Tibial artery (tissue), 4 donors: Measurements from ENCODE around the gene ASCC1.
"Not testable (repeated sequence)": the region's sequence is repeated elsewhere in the genome, so short reads cannot be mapped to it uniquely, and the experiment has no call there.

Source experiments
- DNase-seq, 2 donors: peaks; one replicate each; pipeline ENCODE4 v3.0.0-alpha.2; 2019
- H3K27ac ChIP-seq, 2 donors: fragments of 200-600 bp; sonication (generic) in 1 of 2; 1 replicate in 1 of 2; 2 replicates in 1 of 2; pipeline ENCODE4 v1.5.1; 2018 to 2019; ENCODE audit warnings: mild to moderate bottlenecking in 1 of 2
- H3K27me3 ChIP-seq, 2 donors: fragments of 200-600 bp; sonication (generic) in 1 of 2; one replicate each; pipeline versions ENCODE4 v1.5.1 to v1.6.0; 2016 to 2019
- H3K36me3 ChIP-seq, 3 donors: fragments of 200-600 bp; sonication (generic) in 2 of 3; one replicate each; pipeline ENCODE4 v1.5.1; 2016 to 2019; ENCODE audit warnings: mild to moderate bottlenecking in 2 of 3
- H3K4me1 ChIP-seq, 4 donors: fragments of 200-600 bp; sonication (generic) in 2 of 4; 1 replicate in 3 of 4; 2 replicates in 1 of 4; pipeline ENCODE4 v1.5.1; 2016 to 2019
- H3K4me3 ChIP-seq, 2 donors: fragments of 200-600 bp; sonication (generic) in 1 of 2; 1 replicate in 1 of 2; 2 replicates in 1 of 2; pipeline ENCODE4 v1.5.1; 2018 to 2019; ENCODE audit warnings: mild to moderate bottlenecking in 2 of 2
- H3K9me3 ChIP-seq, 3 donors: fragments of 200-600 bp; sonication (generic) in 1 of 3; one replicate each; pipeline ENCODE4 v1.5.1; 2016 to 2019
- intact Hi-C: fragments of 100-400 bp; cut with DNase I; formaldehyde crosslinking; loops from one replicate; pipeline ENCODE4 v1.15.0; 2023; ENCODE audit warnings: low total_unique reads
- TF ChIP-seq, protein P1 (sequence below), 2 experiments: fragments of 200-600 bp in 1 of 2; fragments of 450-650 bp in 1 of 2; IDR thresholded peaks; one replicate each; pipeline ENCODE4 v1.5.1; 2017 to 2019; ENCODE audit warnings: antibody characterized with exemption in 2 of 2, mild to moderate bottlenecking in 1 of 2, moderate library complexity in 1 of 2

Gene ASCC1

DNA sequence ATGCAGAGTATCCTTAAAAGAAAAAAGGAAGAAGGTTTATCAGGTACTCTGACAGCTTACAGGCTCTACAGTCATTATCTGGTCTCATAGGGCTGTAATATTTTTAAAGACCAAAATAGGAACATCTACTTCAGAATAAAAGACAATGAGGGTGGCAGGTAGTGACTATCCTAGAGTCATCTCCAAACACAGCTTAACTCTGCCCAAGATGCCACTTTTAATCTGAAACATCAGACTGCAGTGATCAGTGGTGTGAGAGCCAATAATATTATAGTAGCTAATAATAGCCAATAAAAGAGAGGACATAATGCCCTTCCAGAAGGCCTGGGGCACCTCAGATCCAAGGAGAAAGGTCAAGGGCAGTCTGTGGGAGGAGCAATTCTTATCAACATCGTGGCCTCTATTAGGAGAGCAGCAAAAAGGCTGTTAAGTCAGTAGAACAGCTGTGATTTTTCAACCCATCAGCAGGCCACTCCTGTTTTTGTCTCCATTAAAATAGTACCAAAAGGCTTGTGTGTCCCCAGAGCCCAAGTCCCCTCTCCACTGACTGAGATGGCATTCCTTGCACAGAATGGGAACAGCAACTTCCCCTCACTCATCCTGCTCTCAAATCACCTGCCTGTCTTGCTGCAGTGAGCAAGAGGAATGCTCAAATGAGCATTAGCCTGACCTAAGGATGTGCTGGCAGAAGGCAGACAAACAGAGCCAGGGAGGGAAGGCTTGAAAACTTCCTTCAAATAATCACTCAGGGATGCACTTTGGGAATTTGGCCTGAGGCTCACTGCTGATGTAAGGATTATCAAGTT is 107.0 kb downstream of the ASCC1 start:
- H3K27ac ChIP-seq = no peak overlapping the region
- no peak overlapping the region for H3K4me3 ChIP-seq
- no peaks in the 10 kb centered on the region for H3K9me3 ChIP-seq
- intact Hi-C loops = no loop called here
- no peaks in the 10 kb centered on the region for H3K36me3 ChIP-seq
- no peaks in the 10 kb centered on the region for H3K27me3 ChIP-seq
- TF ChIP-seq, protein P1, sequence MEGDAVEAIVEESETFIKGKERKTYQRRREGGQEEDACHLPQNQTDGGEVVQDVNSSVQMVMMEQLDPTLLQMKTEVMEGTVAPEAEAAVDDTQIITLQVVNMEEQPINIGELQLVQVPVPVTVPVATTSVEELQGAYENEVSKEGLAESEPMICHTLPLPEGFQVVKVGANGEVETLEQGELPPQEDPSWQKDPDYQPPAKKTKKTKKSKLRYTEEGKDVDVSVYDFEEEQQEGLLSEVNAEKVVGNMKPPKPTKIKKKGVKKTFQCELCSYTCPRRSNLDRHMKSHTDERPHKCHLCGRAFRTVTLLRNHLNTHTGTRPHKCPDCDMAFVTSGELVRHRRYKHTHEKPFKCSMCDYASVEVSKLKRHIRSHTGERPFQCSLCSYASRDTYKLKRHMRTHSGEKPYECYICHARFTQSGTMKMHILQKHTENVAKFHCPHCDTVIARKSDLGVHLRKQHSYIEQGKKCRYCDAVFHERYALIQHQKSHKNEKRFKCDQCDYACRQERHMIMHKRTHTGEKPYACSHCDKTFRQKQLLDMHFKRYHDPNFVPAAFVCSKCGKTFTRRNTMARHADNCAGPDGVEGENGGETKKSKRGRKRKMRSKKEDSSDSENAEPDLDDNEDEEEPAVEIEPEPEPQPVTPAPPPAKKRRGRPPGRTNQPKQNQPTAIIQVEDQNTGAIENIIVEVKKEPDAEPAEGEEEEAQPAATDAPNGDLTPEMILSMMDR (IDR thresholded peaks at IDR 0.05) = no peak
- DNase-seq = no peak
- peaks cover 0 to 6% (median 0%) of the 10 kb centered on the region in 4 donors for H3K4me1 ChIP-seq

DNA sequence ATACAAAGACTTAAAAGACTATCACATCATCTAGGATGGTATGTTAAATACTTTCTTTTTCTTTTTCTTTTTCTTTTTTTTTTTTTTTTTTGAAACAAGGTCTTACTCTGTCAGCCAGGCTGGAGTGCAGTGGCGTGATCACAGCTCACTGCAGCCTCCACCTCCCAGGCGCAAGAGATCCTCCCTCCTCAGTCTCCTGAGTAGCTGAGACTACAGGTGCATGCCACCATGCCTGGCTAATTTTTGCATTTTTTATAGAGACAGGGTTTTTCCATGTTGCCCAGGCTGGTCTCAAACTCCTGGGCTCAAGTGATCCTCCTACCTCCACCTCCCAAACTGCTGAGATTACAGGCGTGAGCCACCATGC is 108.1 kb downstream of the ASCC1 start:
- H3K4me3 ChIP-seq, H3K36me3 ChIP-seq, intact Hi-C loops, DNase-seq, H3K27ac ChIP-seq, H3K27me3 ChIP-seq, H3K4me1 ChIP-seq, H3K9me3 ChIP-seq: not testable (repeated sequence)

DNA sequence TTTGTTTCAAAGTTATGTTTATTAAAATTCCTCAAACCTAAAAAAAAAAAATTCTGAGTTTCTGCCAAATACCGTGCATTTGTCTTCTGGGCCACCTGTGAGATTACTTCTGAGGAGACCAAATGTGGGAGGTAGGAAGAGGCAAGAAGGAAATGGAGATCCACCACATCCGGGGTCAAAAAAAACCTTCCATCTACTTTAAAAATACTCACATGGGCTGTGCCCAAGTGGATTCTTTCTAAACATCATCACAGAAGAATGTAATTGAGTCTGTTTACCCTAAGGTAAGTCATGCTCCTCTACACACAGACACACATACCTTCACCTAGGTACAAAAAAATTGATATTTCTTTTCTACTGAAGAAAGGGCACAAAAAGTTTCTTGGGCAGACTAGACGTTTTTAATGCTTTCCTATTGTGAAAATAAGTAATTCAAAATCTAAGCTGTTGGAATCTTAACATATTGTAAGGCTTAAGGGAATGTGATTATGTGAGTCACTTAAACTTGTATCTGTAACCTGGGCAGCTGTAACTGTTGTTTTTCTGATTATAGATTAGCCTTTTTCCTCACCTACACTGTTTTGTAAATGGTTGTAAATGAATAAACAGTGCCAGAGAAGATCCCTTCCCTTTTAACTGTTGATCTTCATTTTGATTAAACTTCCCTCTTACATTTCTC is 108.6 kb downstream of the ASCC1 start:
- intact Hi-C loops = no loop called here
- no peaks in the 10 kb centered on the region for H3K27me3 ChIP-seq
- peaks cover 0 to 6% (median 0%) of the 10 kb centered on the region in 4 donors for H3K4me1 ChIP-seq
- no peaks in the 10 kb centered on the region for H3K9me3 ChIP-seq
- H3K4me3 ChIP-seq = no peak overlapping the region
- no peak overlapping the region for H3K27ac ChIP-seq
- TF ChIP-seq, protein P1 (IDR thresholded peaks at IDR 0.05) = no peak
- peaks cover 0 to 7% (median 3%) of the 10 kb centered on the region in 3 donors for H3K36me3 ChIP-seq
- no peak for DNase-seq

DNA sequence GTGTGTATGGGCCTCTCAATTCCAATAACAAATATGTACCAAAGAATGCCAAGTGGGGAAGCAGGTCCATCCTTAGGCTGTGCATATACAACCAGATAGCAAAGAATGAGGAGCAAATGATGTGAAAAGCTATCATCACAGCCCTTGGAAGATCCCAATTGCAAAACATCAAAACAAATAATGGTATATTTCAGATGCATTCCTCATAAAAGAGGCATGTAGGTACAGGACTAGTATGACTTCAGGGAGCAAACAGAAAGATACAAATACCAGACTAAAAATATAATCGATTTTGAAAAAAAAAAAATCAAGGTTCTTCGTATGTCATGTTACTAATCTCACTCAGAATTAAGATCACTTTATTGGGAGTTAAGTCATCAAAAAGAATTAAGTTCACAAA is 109.2 kb downstream of the ASCC1 start:
- intact Hi-C loops = no loop called here
- Histone ChIP-seq H3K4me1 (peaks cover 0 to 6% (median 0%) of the 10 kb centered on the region in 4 donors), H3K36me3 (peaks cover 0 to 13% (median 8%) of the 10 kb centered on the region in 3 donors), H3K27me3 (no peaks in the 10 kb centered on the region), H3K27ac (no peak overlapping the region), H3K9me3 (no peaks in the 10 kb centered on the region), H3K4me3 (no peak overlapping the region)
- TF ChIP-seq, protein P1 (IDR thresholded peaks at IDR 0.05) = no peak
- no peak for DNase-seq

DNA sequence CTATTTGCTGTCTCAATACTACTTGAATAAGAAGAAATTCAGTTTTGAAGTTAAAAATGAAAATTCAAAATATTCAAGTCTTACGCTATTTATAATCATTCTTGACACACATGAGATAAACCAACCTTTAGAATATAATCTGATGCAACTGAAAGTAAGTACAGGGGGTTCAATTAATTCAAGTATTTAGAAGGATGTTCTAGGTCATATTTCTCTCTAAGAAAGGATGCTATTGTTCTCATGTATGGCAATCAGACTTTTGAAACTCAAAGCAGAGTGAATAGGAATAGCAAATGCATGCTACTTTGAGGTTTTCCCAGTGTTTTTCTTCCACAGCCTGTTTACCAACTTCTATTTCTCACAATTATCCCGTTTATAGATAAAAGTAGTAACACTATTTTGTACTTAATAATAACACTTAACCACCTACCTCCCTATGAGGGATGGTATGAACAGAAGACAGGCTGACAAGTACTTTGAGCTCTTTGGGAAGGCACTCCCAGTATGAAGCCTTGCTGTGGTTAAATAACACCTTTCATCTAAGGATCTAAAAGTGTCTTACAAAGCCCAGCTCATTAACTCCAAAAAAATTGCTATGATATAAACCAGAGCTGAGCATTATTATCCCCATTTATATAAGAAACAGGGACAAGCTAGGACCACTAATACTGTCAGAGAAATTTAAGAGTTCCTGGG is 109.8 kb downstream of the ASCC1 start:
- peaks cover 0 to 6% (median 0%) of the 10 kb centered on the region in 4 donors for H3K4me1 ChIP-seq
- H3K4me3 ChIP-seq = no peak overlapping the region
- H3K27ac ChIP-seq = no peak overlapping the region
- no peaks in the 10 kb centered on the region for H3K27me3 ChIP-seq
- intact Hi-C loops = no loop called here
- H3K36me3 ChIP-seq = peaks cover 0 to 18% (median 11%) of the 10 kb centered on the region in 3 donors
- H3K9me3 ChIP-seq = no peaks in the 10 kb centered on the region
- DNase-seq = no peak
- TF ChIP-seq, protein P1 (IDR thresholded peaks at IDR 0.05) = no peak

DNA sequence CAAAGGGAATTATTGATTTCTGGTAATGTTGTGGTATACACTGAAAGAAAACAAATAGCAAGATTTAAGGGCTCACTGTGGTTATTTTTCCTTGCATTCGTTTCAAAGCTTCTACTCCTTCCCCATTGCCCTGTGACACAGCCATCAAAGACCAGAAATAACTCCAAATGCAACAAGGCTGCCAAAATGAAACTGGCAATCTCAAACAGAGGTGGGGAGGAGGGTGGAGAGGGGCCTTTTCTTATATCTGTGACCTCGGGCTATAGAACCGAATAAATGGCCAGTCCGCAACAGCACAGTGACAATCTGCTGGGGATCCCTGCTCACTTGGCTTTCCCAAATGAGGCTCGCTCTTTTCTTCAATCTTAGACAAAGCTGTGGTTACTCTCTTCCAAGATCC is 110.4 kb downstream of the ASCC1 start:
- intact Hi-C loops = no loop called here
- H3K27me3 ChIP-seq = no peaks in the 10 kb centered on the region
- H3K27ac ChIP-seq = no peak overlapping the region
- no peak overlapping the region for H3K4me3 ChIP-seq
- H3K9me3 ChIP-seq = no peaks in the 10 kb centered on the region
- peaks cover 0 to 24% (median 16%) of the 10 kb centered on the region in 3 donors for H3K36me3 ChIP-seq
- TF ChIP-seq, protein P1 (IDR thresholded peaks at IDR 0.05) = no peak
- no peak for DNase-seq
- peaks cover 0 to 6% (median 0%) of the 10 kb centered on the region in 4 donors for H3K4me1 ChIP-seq
